NCI-H2081 (cell line): ENCODE results near the gene C1orf198.

Experiments
- DNase-seq, 2 experiments: peaks; one replicate each; lab custom pipeline; 2025; lab: John Stamatoyannopoulos, UW

Gene C1orf198

DNA sequence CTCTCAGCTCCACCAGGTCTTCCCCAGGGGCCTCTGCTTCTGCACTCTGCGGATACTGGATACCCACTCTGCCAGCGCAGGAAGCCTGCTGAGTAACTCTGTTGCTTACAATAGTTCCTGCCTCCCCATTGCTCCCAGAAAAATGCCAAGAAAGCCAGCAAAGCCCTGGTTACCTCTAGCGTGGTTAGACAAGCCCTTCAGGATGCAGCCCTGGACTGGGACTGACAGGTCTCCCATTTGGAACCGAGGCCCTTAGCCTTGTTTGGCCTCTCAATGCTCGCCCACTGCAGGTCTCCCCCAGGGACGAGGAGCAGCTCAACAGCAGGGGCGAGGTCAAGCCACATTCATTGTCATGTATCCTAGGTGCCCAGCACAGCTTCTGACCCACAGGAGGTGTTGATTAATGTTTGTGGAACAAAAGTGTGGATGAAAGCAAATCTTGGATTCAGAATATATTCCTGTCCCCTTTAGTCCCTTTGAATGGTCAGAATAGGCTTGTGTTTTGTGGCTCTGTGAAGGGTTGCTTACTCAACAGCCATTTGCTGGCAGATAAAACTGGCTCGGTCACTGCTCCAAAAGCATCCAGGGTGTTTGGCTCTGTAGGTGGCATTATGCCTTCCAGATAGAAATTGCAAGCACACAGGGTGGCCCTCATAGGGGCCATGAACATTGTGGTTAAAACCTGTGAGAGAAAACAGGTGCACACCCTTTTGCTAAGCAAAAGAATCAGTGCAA, 58.9 kb downstream of the C1orf198 start:
- no peak for DNase-seq

- no peak for DNase-seq
Observed at GRCh38 chr1:230808281-230808872, 59.9 kb downstream of the C1orf198 start.

DNA sequence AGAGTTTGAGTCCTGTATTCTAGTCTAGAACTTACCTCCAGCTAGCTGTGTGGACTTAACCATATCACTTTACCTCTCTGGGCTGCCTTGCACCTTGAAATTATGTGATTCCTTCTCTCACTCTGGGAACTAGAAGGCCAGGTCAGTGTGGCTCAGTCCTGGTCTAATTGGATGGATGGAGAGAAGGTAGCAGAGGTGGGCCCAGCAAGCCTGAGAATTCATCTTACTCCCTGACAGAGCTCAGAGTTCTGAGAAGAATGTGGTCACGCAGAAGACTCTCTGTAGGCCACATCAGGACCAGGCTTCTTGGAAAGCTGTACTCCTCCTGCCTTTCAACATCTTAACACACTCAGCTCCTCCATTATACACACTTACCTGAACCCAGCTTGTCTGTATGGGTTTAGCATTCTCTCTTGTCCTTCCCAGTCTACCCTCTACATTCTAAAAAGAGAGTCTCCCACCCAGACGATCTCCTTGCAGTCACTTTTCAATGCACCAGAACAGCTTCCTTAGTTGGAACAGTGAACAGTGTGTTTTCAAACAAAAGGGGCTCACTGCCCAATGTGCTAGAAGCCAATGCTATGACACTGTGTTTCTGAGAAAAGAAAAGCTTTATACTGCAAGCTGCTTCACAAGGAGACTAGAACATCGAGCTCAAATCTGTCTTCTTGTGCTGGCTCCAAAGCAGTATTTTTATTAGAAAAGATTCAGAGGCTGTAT, 60.6 kb downstream of the C1orf198 start:
- no peak for DNase-seq

GRCh38 chr1:230807029-230807428, 61.3 kb downstream of the C1orf198 start:
- DNase-seq, result no peak

DNA sequence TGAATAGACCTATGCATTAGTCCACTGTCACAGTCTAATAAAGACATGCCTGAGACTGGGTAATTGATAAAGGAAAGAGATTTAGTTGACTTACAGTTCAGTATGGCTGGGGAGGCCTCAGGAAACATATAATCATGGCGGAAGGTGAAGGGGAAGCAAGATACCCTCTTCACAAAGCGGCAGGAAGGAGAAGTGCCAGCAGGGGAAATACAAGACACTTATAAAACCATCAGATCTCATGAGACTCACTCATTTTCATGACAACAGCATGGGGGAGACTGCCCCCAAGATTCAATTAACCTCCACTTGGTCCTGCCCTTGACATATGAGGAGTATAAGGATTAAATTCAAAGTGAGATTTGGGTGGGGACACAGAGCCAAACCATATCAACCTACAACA, 61.8 kb downstream of the C1orf198 start:
- DNase-seq, result no peak

GRCh38 chr1:230804396-230804795, 63.9 kb downstream of the C1orf198 start:
- no peak for DNase-seq

GRCh38 chr1:230800891-230801840, 67.2 kb downstream of the C1orf198 start:
- no peak for DNase-seq

DNA sequence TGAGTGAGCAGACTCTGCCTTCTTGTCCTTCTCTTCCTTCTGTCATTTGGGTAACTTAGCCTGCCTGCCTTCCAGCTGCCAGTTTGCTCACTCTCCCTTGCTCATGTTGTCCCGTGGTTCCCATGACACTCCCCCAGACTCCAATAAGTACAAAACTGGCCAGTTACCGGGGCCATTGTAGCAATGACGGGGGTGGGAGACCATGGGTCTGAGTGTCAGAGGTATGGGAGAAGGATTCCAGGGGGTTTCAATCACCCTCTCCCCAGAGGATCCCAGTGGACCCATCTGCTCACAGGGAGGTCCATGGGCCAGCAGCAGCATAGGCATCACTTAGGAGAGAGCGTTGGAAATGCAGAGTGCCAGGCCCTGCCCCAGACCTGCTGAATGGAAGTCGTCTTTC, 69.8 kb downstream of the C1orf198 start:
- DNase-seq, result no peak

DNA sequence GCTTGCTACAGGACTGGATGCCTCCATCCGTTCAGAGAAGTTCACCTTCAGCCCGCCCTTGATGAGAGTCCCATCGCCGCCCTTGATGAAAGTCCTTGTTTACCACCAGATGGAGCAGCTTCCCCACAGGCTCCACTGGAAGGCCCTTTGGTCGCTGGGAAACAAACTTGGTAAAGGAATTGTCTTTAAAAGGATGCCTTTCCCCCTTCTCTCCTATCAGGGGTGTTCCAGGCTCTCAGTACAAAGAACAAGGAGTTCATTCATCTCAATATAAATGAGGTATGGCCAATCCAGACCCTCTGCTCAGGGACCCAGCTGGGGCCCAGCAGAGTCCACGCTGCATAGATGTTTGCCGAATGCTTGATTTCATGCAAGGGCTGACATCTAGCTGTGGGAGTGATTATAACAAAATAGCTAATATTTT, 70.4 kb downstream of the C1orf198 start:
- peak; percentile 27 to 42 for DNase-seq

DNA sequence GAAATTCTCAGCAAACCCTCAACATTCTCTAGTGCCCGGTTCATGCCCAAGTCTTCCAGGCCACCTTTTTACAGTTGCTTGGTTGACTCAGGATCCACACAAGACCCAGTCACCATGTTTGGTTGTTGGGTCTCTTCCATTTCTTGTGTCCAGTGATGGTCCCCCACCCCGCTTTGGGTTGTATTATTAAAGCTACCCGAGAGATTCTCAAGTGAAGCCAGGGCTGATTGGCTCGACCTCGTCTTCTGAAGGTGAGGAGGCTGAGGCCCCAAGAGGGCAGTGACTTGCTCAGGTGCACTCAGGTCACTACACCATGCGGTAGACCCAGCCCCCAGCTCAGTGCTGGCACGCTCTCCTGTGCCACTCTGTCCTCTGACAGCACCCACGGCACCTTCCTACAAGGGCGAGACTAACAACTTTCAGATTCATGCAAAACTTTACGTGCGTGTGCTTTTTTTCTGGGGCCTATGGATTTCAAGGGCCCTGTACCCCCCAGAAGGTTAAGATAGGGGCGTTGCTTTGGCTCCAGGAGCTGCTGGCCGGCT, 70.9 kb downstream of the C1orf198 start:
- DNase-seq, result no peak

- no peak for DNase-seq
Observed at GRCh38 chr1:230796626-230797025, 71.7 kb downstream of the C1orf198 start.

GRCh38 chr1:230794871-230795605, 73.3 kb downstream of the C1orf198 start:
- no peak for DNase-seq

DNA sequence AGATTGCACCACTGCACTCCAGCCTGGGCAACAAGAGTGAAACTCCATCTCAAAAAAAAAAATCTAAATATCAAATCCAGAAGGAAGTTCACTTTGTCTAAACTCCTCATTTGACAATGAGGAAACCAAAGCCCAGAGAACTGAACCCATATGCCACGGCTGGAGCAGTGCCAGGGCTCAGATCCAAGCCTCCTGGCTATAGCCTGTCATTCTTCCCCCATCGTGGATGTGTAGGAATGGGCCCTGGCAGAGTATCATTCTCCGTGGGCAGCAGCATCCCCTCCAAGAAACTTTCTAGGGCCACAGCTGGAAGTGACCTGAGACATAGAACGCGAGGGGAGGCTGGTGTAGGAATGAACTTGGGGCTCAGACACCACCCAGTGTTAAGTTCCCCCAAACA, 73.9 kb downstream of the C1orf198 start:
- DNase-seq, result no peak

- no peak for DNase-seq
Observed at GRCh38 chr1:230793463-230793745, 74.9 kb downstream of the C1orf198 start.

DNA sequence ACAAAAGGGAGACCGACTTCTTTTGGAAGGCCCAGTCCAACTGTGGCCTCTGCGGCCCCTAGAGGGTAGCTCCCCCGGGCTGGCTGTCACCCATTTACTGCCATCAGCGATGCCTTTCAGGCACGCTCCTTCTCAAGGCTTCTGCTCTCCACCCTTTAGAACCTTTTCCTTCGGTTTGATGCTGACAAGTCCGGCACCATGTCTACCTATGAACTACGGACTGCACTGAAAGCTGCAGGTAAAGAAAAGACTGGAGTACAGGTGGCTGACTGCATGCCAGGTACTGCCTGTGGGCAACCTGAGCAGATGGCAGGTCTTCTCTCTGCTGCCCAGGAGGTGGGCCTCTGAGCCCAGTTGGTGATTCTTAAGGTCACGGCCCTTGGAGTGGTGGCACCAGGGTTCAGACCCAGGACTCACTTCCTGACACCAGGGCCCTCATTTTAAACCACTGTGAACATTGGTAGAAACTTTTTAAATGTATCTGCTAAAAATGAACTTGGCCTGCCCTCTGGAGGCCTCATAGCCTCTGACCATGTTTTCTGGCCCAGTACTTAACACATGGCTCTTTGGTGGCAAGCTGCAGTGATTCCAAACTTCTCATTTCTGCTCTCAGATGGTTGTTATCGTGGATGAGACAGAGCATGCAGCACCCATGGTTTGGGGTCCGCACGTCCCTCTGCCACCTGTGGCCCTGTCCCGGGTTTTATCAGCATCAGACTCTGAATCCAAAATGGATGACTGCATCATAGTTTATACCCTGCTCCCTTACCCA, 75.4 kb downstream of the C1orf198 start:
- no peak for DNase-seq

DNA sequence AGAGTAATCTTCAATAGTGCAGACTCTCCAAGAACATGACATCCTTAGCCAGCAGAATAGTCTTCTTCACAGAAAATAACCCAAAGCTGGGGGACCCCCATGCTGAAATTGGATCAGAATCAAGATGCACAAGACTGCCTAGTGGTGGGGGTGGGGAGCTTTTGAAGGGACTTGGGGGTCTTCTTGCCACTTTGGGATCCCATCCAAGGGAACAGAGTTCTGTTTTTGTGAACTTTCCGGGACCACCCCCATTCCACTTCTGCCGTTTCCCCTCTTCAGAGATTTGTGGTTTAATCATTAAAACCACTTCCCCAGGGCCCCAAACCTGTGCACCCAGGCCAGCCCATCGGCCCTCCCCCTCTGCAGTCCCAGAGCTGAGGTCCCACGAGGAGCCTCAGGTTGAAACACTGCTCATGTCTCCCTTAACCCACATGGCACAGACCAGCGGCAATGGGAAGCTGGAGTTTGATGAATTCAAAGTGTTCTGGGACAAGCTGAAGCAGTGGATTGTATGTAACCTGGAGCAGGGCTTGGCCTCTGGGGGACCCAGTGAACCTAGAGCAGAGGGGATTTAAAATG, 76.2 kb downstream of the C1orf198 start:
- DNase-seq, result no peak

- no peak for DNase-seq
Observed at GRCh38 chr1:230790026-230790425, 78.3 kb downstream of the C1orf198 start.

- no peak for DNase-seq
Observed at GRCh38 chr1:230788561-230789275, 79.6 kb downstream of the C1orf198 start.

DNA sequence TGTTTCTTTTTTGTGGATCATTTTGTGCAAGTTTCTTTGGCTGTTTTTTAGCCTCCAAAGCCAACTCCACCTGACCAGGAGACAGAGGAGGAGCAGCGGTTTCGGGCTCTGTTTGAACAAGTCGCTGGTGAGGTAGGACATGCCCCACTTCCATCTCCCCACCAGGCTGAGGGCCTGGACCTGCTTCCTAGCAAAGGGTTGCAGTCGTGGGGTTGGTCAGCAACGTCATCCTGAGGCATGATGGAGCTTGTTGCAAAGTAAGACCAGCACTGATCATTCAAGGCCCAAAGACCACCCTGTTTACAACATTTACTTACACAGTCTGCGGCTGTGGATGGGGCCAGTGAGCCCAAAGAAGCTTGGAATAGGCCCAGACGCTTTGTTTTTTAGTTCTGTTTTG, 80.8 kb downstream of the C1orf198 start:
- DNase-seq, result no peak
